ENCODE data around the gene CACNG6. TPM values are rescaled to one million over a fixed set of nuclear protein-coding genes. Genes with fewer than 3 reads are reported as not detected.
A peak's percentile ranks its signal among the peaks of the same experiment; 100 is the strongest.

CACNG6 gene, protein sequence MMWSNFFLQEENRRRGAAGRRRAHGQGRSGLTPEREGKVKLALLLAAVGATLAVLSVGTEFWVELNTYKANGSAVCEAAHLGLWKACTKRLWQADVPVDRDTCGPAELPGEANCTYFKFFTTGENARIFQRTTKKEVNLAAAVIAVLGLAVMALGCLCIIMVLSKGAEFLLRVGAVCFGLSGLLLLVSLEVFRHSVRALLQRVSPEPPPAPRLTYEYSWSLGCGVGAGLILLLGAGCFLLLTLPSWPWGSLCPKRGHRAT
- under 0.01 and 1.3 TPM in 2 replicates for total RNA-seq

DNA sequence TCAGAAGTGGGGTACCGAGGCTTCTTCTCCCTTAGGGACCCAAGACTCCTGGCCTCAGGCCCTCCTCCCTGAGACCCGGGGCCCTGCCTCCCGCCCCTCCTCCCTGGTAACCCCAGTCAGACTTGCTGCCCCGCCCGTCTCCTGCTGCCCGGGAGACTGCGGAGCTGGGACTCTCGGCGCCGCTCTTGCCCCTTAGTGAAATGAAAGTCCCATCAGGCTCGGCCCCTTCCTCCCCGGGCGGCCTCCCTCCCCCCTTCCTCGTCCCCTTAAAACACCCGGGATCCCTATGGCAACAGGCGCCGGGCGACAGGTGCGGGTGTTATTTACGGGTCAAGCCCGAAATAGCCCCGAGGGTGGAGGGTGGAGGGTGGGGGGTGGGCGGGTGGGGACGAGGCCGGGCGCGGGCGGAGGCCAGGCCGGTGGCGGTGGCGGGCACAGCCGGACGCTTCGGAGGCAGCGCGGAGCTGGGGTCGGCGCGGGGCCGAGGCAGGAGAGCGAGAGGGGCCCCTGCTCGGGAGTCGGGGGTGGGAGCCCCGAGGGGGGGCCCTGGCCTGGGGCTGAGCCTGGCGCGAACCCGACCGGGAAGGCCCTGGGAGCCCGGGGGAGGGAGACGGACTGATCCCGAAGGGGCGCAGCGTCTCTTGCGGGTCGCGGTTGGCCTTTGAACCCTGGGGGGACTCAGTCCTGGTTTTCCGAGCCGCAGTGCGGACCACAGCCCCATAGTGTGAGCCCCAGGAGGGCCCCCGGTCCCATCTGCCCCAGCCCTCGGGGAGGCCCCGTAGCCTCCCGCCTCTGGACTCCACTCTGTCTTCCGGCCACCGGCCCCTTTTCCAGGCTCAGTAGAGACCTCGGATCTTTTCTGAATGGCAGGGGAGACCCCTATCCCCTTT lies at the start of gene CACNG6:
Gene CACNG6, plus strand, starts transcription at position 414 of the 890 bp plus-strand sequence. CDS start 1,241 bp downstream, outside the sequence.
- TF ChIP-seq, protein P1, sequence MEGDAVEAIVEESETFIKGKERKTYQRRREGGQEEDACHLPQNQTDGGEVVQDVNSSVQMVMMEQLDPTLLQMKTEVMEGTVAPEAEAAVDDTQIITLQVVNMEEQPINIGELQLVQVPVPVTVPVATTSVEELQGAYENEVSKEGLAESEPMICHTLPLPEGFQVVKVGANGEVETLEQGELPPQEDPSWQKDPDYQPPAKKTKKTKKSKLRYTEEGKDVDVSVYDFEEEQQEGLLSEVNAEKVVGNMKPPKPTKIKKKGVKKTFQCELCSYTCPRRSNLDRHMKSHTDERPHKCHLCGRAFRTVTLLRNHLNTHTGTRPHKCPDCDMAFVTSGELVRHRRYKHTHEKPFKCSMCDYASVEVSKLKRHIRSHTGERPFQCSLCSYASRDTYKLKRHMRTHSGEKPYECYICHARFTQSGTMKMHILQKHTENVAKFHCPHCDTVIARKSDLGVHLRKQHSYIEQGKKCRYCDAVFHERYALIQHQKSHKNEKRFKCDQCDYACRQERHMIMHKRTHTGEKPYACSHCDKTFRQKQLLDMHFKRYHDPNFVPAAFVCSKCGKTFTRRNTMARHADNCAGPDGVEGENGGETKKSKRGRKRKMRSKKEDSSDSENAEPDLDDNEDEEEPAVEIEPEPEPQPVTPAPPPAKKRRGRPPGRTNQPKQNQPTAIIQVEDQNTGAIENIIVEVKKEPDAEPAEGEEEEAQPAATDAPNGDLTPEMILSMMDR (IDR thresholded peaks at IDR 0.05; ENCODE audit: insufficient read depth, low read depth, low read length), result no peak
- DNase-seq (ENCODE audit: low read depth), result peak; percentile 74
- H3K4me3 ChIP-seq (ENCODE audit: low read depth, low read length), result peak within 1 kb of the TSS; percentile 54

DNA sequence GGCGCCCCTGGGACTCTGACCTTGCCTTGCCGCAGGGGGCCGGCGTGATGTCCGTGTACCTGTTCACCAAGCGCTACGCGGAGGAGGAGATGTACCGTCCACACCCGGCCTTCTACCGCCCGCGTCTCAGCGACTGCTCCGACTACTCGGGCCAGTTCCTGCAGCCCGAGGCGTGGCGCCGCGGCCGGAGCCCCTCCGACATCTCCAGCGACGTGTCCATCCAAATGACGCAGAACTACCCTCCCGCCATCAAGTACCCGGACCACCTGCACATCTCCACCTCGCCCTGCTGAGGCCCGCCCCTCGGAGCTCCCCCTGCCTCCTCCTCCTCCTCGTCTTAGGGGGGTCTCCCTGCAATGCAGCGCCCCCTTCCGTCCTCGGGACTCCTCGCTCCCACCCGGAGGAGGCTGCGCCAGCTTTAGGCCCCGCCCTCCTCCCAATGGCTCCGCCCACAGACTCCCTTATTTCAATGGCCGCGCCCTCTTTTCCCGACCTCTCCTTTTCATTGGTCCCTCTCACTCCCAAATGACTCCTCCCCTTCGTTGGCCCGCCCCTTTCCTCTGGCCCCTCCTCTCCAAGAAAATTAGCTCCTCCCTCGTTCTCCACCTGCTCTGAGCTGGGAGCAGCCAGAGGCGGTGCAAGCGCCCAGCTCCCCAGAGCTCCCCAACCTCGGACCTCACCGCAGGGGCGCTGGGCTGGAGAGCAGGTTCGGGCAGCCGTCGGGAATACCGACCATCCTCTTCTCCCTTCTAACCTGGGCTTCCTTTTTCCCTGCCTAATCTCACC lies 49.2 kb upstream of the CACNG6 start:
- TF ChIP-seq, protein P1 (IDR thresholded peaks at IDR 0.05; ENCODE audit: insufficient read depth, low read depth, low read length), result peak; percentile 4
- DNase-seq (ENCODE audit: low read depth), result peak; percentile 13
- H3K4me3 ChIP-seq (ENCODE audit: low read depth, low read length), result no peak overlapping the region

DNA sequence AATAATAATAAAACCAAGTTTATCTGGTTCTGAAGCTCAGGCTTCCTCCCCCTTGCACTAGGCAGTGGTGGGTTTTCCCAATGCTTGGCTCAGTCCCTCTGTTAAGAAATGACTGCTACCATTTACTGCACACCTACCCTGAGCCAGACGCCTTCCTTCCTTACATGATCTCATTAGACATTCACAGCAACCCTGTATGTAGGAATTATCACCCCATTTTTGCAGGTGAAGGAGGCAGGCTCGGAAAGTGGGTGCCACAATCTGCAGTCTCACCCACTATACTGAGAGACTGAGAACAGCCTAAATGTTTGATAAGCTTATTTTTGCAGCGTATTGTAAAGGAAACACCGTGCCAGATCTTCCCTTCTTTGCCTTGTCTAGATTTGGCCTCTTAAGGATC lies 47.0 kb upstream of the CACNG6 start:
- TF ChIP-seq, protein P1 (IDR thresholded peaks at IDR 0.05; ENCODE audit: insufficient read depth, low read depth, low read length), result no peak
- DNase-seq (ENCODE audit: low read depth), result no peak
- no peak overlapping the region for H3K4me3 ChIP-seq (ENCODE audit: low read depth, low read length)

DNA sequence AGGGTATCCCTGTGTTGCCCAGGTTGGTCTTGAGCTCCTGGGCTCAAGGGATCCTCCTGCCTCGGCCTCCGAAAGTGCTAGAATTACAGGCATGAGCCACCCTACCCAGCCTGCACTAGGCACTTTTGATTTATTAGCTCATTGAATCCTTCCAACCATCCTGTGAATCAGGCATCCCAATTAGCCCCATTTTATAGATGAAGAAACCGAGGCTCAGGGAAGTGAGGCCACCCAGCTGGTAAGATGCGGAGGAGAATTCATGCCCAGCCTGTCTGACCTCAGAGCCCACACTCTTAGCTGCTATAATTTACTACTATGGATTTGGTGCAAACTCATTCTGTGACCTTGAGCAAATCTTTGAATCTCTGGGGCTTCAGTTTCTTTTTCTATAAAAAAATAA lies 46.5 kb upstream of the CACNG6 start:
- TF ChIP-seq, protein P1 (IDR thresholded peaks at IDR 0.05; ENCODE audit: insufficient read depth, low read depth, low read length), result no peak
- no peak for DNase-seq (ENCODE audit: low read depth)
- no peak overlapping the region for H3K4me3 ChIP-seq (ENCODE audit: low read depth, low read length)

DNA sequence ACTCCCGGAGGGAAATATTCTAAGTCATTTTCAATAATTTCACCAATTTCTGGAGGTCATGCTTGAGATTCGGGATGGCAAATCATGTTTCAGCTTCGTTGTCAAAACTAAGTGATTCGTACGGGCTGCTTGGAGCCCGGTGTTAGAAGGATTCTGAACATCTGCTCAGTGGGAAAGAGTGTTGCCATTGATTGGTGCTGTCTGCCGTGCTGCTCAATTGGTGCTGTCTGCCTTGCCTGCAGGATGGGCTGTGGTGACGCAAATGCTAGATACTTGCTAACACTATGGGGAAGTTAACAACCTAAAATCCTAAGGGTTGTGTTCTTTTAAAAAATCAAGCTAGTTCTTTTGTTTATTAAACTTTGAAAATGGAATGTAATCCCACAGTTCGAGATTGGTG lies 46.0 kb upstream of the CACNG6 start:
- TF ChIP-seq, protein P1 (IDR thresholded peaks at IDR 0.05; ENCODE audit: insufficient read depth, low read depth, low read length), result no peak
- H3K4me3 ChIP-seq (ENCODE audit: low read depth, low read length), result peak overlapping the region; percentile 19
- peak; percentile 53 for DNase-seq (ENCODE audit: low read depth)

DNA sequence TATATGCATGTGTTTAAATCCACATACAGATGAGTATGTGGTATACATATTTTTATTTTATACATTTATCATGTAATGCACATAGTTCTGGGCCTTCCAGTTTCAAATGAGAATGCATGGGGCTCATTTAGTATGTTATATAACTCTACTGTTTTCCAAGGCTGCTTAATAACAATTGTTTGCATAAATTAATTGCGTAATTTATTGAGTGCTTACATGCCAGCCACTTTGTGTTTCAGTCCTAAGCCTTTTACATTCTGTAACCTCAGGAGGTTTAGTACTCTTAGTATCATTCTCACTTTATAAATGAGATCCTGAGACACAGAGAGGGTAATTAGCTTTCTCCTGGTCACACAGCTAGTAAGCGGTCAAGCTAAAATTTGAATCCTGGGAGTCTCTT lies 45.4 kb upstream of the CACNG6 start:
- TF ChIP-seq, protein P1 (IDR thresholded peaks at IDR 0.05; ENCODE audit: insufficient read depth, low read depth, low read length), result no peak
- H3K4me3 ChIP-seq (ENCODE audit: low read depth, low read length), result no peak overlapping the region
- DNase-seq (ENCODE audit: low read depth), result no peak

Data from fibroblast of villous mesenchyme (primary cell).